SK-N-MC (cell line): Measurements from ENCODE around the gene ZNF205.

Experiments used
- EZH2 ChIP-seq: fragments of 200-600 bp; sonication (generic); IDR thresholded peaks from one replicate; pipeline ENCODE4 v1.6.1; 2017; ENCODE audit warnings: antibody characterized with exemption
- FOXP2 ChIP-seq: optimal IDR thresholded peaks from 2 replicates; pipeline ENCODE3; 2011; ENCODE audit warnings: mild to moderate bottlenecking, moderate library complexity; ENCODE audit not compliant: insufficient read depth; ENCODE audit errors: extremely low read length, control extremely low read depth
- POLR2AphosphoS5 ChIP-seq: IDR thresholded peaks from 2 replicates; pipeline ENCODE4 v1.6.1; 2012; ENCODE audit warnings: mild to moderate bottlenecking, low read depth, low read length, borderline replicate concordance

DNA sequence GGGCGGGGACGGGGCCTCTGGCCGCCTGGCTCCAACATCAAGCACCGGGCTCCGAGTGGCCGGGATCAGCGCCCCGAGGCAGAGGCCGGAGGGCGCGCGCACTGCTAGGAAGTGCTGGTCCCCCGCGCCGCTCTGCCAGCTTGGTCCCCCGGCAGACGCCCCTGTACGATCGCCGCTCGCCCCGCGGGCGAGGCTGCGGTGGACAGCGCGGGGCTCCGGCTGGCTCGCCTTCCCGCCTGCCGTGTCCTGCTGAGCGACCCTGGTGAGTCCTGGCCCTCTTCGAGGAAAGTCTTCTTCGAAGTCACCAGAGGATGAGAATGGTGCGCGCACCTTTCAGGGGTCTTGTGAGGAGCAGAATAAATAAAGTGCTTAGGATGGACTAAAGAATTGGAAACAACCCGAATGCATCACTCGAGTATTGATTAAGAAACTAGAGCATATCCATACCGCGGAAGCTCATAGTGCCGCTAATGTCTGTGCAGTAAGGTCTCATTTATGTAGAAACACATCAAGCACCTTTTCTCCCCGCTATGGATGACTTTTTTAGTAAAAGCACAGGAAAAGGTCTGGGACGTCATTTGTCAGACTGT lies 22.8 kb downstream of the ZNF205 start:
- TF ChIP-seq POLR2AphosphoS5 (no peak), EZH2 (no peak), FOXP2 (no peak)
